Measurements from ENCODE around the gene CFAP141.

CFAP141 gene

GRCh38 chr1:154170547-154171222 is 35.4 kb downstream of the CFAP141 start:
- peaks cover 57% of the 10 kb centered on the region for H3K4me1 Mint-ChIP-seq (ENCODE audit: low read depth)
- no peaks in the 10 kb centered on the region for H3K27me3 Mint-ChIP-seq
- H3K36me3 Mint-ChIP-seq (ENCODE audit: low read depth), result peaks cover 80% of the 10 kb centered on the region
- H3K9me3 Mint-ChIP-seq, result no peaks in the 10 kb centered on the region
- H3K27ac Mint-ChIP-seq, result peak overlapping the region; percentile 73
- peak overlapping the region; percentile 63 for H3K4me3 Mint-ChIP-seq

DNA sequence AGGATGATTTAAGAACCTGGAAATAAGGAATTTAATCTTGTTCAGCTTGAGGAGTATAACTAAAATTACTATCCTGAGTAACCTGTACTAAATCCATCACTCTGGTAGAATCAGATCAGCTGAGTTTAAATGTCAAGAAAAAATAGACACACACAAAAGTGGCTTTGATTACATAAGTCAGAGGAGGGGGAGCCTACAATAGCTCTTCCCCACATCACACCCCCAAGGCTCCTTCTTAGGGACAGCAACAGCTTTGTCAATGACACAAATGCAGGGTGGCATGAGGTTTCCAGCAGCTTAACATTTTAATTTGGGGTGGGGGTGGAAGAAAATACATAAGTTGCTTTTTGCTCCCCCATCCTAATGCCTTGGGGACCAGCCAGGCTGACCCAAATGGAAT is 38.7 kb downstream of the CFAP141 start:
- Mint-ChIP-seq H3K27ac (no peak overlapping the region), H3K9me3 (no peaks in the 10 kb centered on the region), H3K36me3 (ENCODE audit: low read depth) (peaks cover 87% of the 10 kb centered on the region), H3K27me3 (no peaks in the 10 kb centered on the region), H3K4me3 (no peak overlapping the region), H3K4me1 (ENCODE audit: low read depth) (peaks cover 42% of the 10 kb centered on the region)

GRCh38 chr1:154166207-154166606 is 39.9 kb downstream of the CFAP141 start:
- Mint-ChIP-seq H3K9me3 (no peaks in the 10 kb centered on the region), H3K36me3 (ENCODE audit: low read depth) (peaks cover 87% of the 10 kb centered on the region), H3K27me3 (no peaks in the 10 kb centered on the region), H3K27ac (no peak overlapping the region), H3K4me3 (no peak overlapping the region), H3K4me1 (ENCODE audit: low read depth) (peaks cover 36% of the 10 kb centered on the region)

GRCh38 chr1:154159554-154159953 is 46.6 kb downstream of the CFAP141 start:
- Mint-ChIP-seq H3K36me3 (ENCODE audit: low read depth) (peaks cover 98% of the 10 kb centered on the region), H3K27ac (peak overlapping the region; percentile 95), H3K4me1 (ENCODE audit: low read depth) (peaks cover 71% of the 10 kb centered on the region), H3K9me3 (no peaks in the 10 kb centered on the region), H3K27me3 (no peaks in the 10 kb centered on the region), H3K4me3 (peak overlapping the region; percentile 25)

GRCh38 chr1:154158307-154159125 is 47.6 kb downstream of the CFAP141 start:
- H3K27ac Mint-ChIP-seq, result peak overlapping the region; percentile 95
- H3K4me1 Mint-ChIP-seq (ENCODE audit: low read depth), result peaks cover 79% of the 10 kb centered on the region
- H3K36me3 Mint-ChIP-seq (ENCODE audit: low read depth), result peaks cover 97% of the 10 kb centered on the region
- H3K27me3 Mint-ChIP-seq, result no peaks in the 10 kb centered on the region
- H3K9me3 Mint-ChIP-seq, result no peaks in the 10 kb centered on the region
- H3K4me3 Mint-ChIP-seq, result peak overlapping the region; percentile 74

DNA sequence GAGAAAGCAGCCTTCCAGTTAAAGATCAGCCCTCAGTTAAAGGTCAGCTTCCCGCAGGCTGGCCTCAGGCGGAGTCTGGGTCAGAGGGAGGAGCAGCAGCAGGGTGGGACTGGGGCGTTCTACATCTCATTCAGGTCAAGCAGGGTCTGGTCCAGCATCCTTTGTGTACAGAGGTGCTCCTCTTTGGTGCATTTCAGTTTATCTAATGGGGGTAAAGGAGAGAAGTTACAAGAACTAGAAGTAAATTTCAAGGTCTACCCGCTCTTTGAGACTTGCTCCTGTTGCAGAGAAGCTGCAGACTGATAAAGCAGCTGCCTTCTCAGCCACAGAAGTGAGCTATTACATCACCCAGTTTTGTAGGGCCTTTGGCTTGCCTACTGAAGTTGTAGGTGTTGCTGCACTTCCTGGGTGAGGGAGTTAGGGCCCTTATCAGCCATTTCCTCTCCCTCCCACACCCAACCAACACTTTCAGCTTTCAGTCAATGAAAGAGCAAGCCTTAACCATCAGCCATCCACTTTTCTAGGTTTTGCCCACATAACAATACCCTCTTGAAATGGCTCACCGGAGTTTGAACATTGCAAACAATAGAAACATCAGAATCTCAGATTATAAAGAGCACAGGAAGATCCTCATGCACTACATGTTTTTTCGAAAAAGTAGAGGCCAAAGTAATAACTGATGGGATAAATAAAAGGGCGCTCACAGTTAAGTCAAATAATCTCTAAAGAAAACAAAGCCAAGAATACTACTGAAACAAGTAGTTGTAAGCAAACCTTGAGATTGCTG is 48.4 kb downstream of the CFAP141 start:
- Mint-ChIP-seq H3K27me3 (no peaks in the 10 kb centered on the region), H3K4me3 (peak overlapping the region; percentile 74), H3K9me3 (no peaks in the 10 kb centered on the region), H3K36me3 (ENCODE audit: low read depth) (peaks cover 89% of the 10 kb centered on the region), H3K27ac (peak overlapping the region; percentile 95), H3K4me1 (ENCODE audit: low read depth) (peaks cover 79% of the 10 kb centered on the region)

DNA sequence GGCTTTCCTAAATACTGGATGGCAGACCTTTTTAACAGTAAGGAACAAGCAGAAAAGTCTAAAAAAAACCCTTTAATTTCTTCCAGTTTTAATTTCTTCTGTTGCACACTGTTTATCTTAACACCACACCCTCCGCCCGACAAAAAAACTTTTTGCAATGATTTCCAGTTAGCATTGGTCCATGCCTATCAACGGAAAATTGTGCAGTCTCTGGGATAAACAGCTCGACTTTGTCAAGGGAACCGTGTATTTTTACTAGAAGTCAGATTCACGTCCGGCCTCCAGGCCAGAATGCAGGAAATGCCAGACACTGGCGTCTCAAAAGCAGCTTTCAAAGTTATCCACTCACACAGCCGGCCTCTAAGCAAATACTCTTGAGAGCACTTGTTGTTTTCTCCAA is 50.9 kb downstream of the CFAP141 start:
- Mint-ChIP-seq H3K27ac (peak overlapping the region; percentile 65), H3K4me1 (ENCODE audit: low read depth) (peaks cover 63% of the 10 kb centered on the region), H3K27me3 (no peaks in the 10 kb centered on the region), H3K9me3 (no peaks in the 10 kb centered on the region), H3K4me3 (no peak overlapping the region), H3K36me3 (ENCODE audit: low read depth) (peaks cover 64% of the 10 kb centered on the region)

DNA sequence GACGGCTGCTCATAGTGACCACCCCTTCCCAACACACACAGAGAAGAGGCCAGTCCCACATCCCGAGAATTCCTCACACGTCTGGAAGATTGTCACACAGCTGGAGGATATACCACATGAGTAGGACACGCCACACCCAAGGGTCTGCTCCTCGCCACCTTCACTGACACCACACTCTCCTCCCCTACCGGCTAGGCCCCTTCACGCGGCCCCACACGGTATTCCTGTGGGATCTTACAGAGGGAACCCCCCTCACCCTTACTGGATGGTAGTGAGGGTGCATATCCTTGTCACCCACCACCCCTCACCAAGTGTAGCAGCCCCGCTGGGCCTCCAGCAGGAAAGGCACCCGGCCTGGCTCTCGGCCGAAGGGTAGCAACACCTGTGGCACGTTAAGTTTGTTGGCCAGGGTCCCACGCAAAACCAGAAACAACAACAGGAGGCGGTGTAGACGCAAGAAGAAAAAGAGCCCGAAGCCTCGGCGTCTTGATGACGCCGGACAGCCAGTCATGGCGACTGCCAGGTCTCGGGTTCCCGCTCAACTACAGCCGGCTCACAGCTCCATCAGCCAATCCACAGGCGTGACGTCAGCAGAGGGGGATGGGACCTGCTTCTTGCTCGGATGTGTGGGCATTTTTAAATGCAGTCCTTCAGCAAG is 51.5 kb downstream of the CFAP141 start, which contains the start of gene NUP210L:
NUP210L (minus strand) TSS at position 540 of the 658 bp plus-strand sequence.
- Mint-ChIP-seq H3K27ac (peak within 1 kb of the TSS; percentile 65), H3K36me3 (ENCODE audit: low read depth) (peaks cover 58% of the 10 kb centered on the region), H3K4me3 (no peak within 1 kb of the TSS), H3K27me3 (no peaks in the 10 kb centered on the region), H3K4me1 (ENCODE audit: low read depth) (peaks cover 57% of the 10 kb centered on the region), H3K9me3 (no peaks in the 10 kb centered on the region)

GRCh38 chr1:154154053-154154452 is 52.1 kb downstream of the CFAP141 start:
- H3K27ac Mint-ChIP-seq, result peak overlapping the region; percentile 9

DNA sequence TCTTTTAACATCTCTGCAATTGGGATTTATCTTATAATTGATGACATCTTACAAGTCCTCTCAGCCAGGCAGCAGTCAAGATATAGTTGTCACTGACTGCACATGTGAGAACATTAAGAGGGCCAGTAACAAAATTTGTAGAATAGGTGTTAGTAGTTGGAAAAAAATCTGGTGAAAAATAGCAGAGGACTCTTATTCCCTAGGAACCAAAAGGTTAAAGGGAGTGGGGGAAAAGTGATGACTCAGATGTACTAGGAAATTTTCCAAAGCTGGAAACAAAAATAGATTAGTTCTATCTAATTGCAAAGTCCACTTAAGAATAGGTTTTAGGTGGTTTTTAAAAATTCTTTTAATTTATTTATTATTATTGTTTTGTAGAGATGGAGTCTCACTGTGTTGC is 54.8 kb downstream of the CFAP141 start:
- Mint-ChIP-seq H3K4me3 (no peak overlapping the region), H3K9me3 (no peaks in the 10 kb centered on the region), H3K4me1 (ENCODE audit: low read depth) (peaks cover 30% of the 10 kb centered on the region), H3K27me3 (no peaks in the 10 kb centered on the region), H3K27ac (no peak overlapping the region), H3K36me3 (ENCODE audit: low read depth) (peaks cover 25% of the 10 kb centered on the region)

More at GRCh38 chr1:154154053-154154452, 52.1 kb downstream of the CFAP141 start:
- Mint-ChIP-seq H3K36me3 (ENCODE audit: low read depth) (peaks cover 52% of the 10 kb centered on the region), H3K27me3 (no peaks in the 10 kb centered on the region), H3K4me3 (no peak overlapping the region), H3K9me3 (no peaks in the 10 kb centered on the region), H3K4me1 (ENCODE audit: low read depth) (peaks cover 51% of the 10 kb centered on the region)

Measured in stimulated activated naive CD8-positive, alpha-beta T cell treated with anti-CD3 and anti-CD28 coated beads, Interleukin-15, Interleukin-2, amounts not matched to agents 100 ng/mL and 50 ng/mL, for 24 hours (primary cell).